ENCODE results near the gene GPC1.

Gene GPC1

GRCh38 chr2:240440704-240441320 lies 5.3 kb downstream of the GPC1 start:
- no peak for DNase-seq (ENCODE audit: low read depth in 1 of 2, low spot score in 1 of 2)

GRCh38 chr2:240441326-240441992 lies 6.0 kb downstream of the GPC1 start:
- no peak for DNase-seq (ENCODE audit: low read depth in 1 of 2, low spot score in 1 of 2)

- DNase-seq (ENCODE audit: low read depth in 1 of 2, low spot score in 1 of 2): no peak
Observed at GRCh38 chr2:240441993-240442411, 6.5 kb downstream of the GPC1 start.

GRCh38 chr2:240442891-240443715 lies 7.6 kb downstream of the GPC1 start:
- no peak for DNase-seq (ENCODE audit: low read depth in 1 of 2, low spot score in 1 of 2)

GRCh38 chr2:240443891-240444301 lies 8.4 kb downstream of the GPC1 start:
- DNase-seq (ENCODE audit: low read depth in 1 of 2, low spot score in 1 of 2): no peak

- no peak for DNase-seq (ENCODE audit: low read depth in 1 of 2, low spot score in 1 of 2)
Observed at GRCh38 chr2:240444464-240444863, 9.0 kb downstream of the GPC1 start.

GRCh38 chr2:240445961-240446663 lies 10.6 kb downstream of the GPC1 start:
- no peak for DNase-seq (ENCODE audit: low read depth in 1 of 2, low spot score in 1 of 2)

GRCh38 chr2:240446664-240447175 lies 11.3 kb downstream of the GPC1 start:
- DNase-seq (ENCODE audit: low read depth in 1 of 2, low spot score in 1 of 2): no peak

- no peak for DNase-seq (ENCODE audit: low read depth in 1 of 2, low spot score in 1 of 2)
Observed at GRCh38 chr2:240447331-240447730, 11.9 kb downstream of the GPC1 start.

GRCh38 chr2:240447934-240448333 lies 12.5 kb downstream of the GPC1 start:
- DNase-seq (ENCODE audit: low read depth in 1 of 2, low spot score in 1 of 2): no peak

GRCh38 chr2:240448387-240449274 lies 13.2 kb downstream of the GPC1 start:
- DNase-seq (ENCODE audit: low read depth in 1 of 2, low spot score in 1 of 2): no peak

GRCh38 chr2:240449764-240450531 lies 14.5 kb downstream of the GPC1 start:
- no peak for DNase-seq (ENCODE audit: low read depth in 1 of 2, low spot score in 1 of 2)

- DNase-seq (ENCODE audit: low read depth in 1 of 2, low spot score in 1 of 2): no peak
Observed at GRCh38 chr2:240450532-240451107, 15.2 kb downstream of the GPC1 start.

GRCh38 chr2:240451108-240451611 lies 15.7 kb downstream of the GPC1 start:
- no peak for DNase-seq (ENCODE audit: low read depth in 1 of 2, low spot score in 1 of 2)

- DNase-seq (ENCODE audit: low read depth in 1 of 2, low spot score in 1 of 2): no peak
Observed at GRCh38 chr2:240451791-240452461, 16.5 kb downstream of the GPC1 start.

- DNase-seq (ENCODE audit: low read depth in 1 of 2, low spot score in 1 of 2): no peak
Observed at GRCh38 chr2:240452462-240453256, 17.2 kb downstream of the GPC1 start.

- no peak for DNase-seq (ENCODE audit: low read depth in 1 of 2, low spot score in 1 of 2)
Observed at GRCh38 chr2:240453461-240454105, 18.1 kb downstream of the GPC1 start.
